Measurements from ENCODE around the gene POU6F2. TPM values are rescaled to one million over a fixed set of nuclear protein-coding genes. Genes with fewer than 3 reads are reported as not detected.

POU6F2 gene
- total and polyA plus RNA-seq, 2 donors from 2014 or later, result 0.47 TPM; not detected in 1

DNA sequence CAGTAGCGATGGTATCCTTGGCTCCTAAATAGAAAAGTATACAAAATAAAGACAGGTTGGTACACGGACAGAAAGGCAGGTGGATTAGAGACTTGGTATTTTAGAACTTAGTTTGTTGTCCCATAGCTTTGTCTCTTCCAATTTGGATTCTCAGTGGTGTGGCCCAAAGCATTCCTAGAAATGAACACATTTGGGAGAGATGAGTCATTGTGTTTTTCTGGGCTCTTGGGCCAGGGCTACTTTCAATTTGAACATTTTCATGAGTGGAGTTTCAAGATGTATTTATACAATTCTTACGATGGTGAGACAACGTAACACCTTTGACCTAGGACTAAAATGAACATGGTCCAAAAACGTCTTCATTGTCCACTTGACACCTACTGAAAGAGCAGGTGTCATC lies 363.4 kb downstream of the POU6F2 start:
- H3K4me3 ChIP-seq (ENCODE audit: low read length in 3 of 3), result no peak overlapping the region
- intact Hi-C loops (cut with DNase I), result no loop called here
- no peak for DNase-seq
- H3K9me3 ChIP-seq (ENCODE audit: control insufficient read depth in 2 of 3, insufficient read depth in 1 of 3, low read length in 3 of 3), result no peaks in the 10 kb centered on the region
- H3K4me1 ChIP-seq (ENCODE audit: control insufficient read depth in 2 of 3, insufficient read depth in 2 of 3, low read depth in 1 of 3, low read length in 3 of 3), result no peaks in the 10 kb centered on the region
- H3K36me3 ChIP-seq (ENCODE audit: control insufficient read depth in 2 of 3, insufficient read depth in 3 of 3, low read length in 3 of 3), result no peaks in the 10 kb centered on the region
- FAIRE-seq, result no peak
- no peak overlapping the region for H3K9ac ChIP-seq (ENCODE audit: low read length in 3 of 3)
- no peak overlapping the region for H3K27ac ChIP-seq (ENCODE audit: low read depth in 2 of 2, low read length in 2 of 2)
- no peaks in the 10 kb centered on the region for H3K27me3 ChIP-seq (ENCODE audit: control insufficient read depth, insufficient read depth, low read length)
- TF ChIP-seq, protein P1, sequence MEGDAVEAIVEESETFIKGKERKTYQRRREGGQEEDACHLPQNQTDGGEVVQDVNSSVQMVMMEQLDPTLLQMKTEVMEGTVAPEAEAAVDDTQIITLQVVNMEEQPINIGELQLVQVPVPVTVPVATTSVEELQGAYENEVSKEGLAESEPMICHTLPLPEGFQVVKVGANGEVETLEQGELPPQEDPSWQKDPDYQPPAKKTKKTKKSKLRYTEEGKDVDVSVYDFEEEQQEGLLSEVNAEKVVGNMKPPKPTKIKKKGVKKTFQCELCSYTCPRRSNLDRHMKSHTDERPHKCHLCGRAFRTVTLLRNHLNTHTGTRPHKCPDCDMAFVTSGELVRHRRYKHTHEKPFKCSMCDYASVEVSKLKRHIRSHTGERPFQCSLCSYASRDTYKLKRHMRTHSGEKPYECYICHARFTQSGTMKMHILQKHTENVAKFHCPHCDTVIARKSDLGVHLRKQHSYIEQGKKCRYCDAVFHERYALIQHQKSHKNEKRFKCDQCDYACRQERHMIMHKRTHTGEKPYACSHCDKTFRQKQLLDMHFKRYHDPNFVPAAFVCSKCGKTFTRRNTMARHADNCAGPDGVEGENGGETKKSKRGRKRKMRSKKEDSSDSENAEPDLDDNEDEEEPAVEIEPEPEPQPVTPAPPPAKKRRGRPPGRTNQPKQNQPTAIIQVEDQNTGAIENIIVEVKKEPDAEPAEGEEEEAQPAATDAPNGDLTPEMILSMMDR (IDR thresholded peaks at IDR 0.05; ENCODE audit: borderline replicate concordance, extremely low read depth, insufficient read depth), result no peak

DNA sequence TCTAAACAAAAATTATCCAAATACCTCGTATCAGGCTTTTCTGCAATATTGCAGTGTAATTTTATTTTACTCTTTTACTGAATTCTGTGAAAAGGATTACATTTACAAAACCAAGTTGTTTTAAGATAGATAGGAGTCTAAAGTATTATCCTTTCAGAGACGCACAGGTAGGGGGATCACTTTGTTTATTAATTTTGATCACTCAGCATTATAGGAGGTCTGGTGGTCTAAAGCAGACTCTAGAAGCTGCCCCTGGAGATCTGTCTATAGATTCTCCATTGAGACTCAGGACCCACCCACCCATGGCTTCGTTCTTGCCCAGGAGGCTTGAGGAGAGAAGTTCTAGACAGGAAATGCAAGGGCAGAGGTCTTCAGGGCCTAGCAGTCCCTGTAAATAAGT lies 365.1 kb downstream of the POU6F2 start:
- no peak overlapping the region for H3K27ac ChIP-seq (ENCODE audit: low read depth in 2 of 2, low read length in 2 of 2)
- DNase-seq, result no peak
- no peaks in the 10 kb centered on the region for H3K36me3 ChIP-seq (ENCODE audit: control insufficient read depth in 2 of 3, insufficient read depth in 3 of 3, low read length in 3 of 3)
- no peak for FAIRE-seq
- no peaks in the 10 kb centered on the region for H3K9me3 ChIP-seq (ENCODE audit: control insufficient read depth in 2 of 3, insufficient read depth in 1 of 3, low read length in 3 of 3)
- H3K4me3 ChIP-seq (ENCODE audit: low read length in 3 of 3), result no peak overlapping the region
- H3K27me3 ChIP-seq (ENCODE audit: control insufficient read depth, insufficient read depth, low read length), result no peaks in the 10 kb centered on the region
- H3K9ac ChIP-seq (ENCODE audit: low read length in 3 of 3), result no peak overlapping the region
- no peaks in the 10 kb centered on the region for H3K4me1 ChIP-seq (ENCODE audit: control insufficient read depth in 2 of 3, insufficient read depth in 2 of 3, low read depth in 1 of 3, low read length in 3 of 3)
- TF ChIP-seq, protein P1 (IDR thresholded peaks at IDR 0.05; ENCODE audit: borderline replicate concordance, extremely low read depth, insufficient read depth), result no peak
- intact Hi-C loops (cut with DNase I), result no loop called here

DNA sequence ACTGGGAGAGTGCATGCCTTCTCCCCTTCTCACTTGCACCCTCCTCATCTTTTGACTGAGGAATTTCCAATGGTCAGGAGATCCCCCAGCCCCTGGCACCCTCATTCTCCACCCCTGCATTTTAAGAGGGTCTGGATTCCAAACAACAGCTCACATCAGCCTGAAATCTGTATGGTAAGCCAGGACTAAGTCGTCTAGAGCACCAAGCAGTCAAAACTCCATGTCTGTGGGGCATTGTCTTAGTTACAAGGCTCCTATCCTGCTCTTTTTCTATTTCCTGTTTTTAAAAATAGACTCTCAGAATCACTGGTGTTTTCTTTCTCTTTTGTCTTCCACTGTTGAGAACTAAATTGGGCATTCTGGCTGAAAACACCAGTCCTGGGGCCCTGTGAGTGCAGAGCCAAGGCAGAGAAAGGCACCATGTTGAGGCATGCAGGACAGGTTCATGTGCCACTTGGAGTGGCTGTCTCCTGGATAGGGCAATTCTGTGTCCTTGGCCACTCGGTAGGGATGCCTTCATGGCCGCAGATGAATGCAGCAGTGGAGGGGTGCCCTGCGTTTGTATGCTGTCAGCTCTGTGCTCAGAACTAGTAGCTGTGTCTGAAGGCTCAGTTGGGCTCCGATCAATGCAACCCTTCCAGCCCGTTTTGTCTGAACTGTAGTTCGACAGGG lies 371.9 kb downstream of the POU6F2 start:
- FAIRE-seq, result no peak
- H3K4me3 ChIP-seq (ENCODE audit: low read length in 3 of 3), result no peak overlapping the region
- no peak overlapping the region for H3K27ac ChIP-seq (ENCODE audit: low read depth in 2 of 2, low read length in 2 of 2)
- intact Hi-C loops (cut with DNase I), result no loop called here
- H3K9ac ChIP-seq (ENCODE audit: low read length in 3 of 3), result no peak overlapping the region
- no peaks in the 10 kb centered on the region for H3K27me3 ChIP-seq (ENCODE audit: control insufficient read depth, insufficient read depth, low read length)
- H3K9me3 ChIP-seq (ENCODE audit: control insufficient read depth in 2 of 3, insufficient read depth in 1 of 3, low read length in 3 of 3), result no peaks in the 10 kb centered on the region
- TF ChIP-seq, protein P1 (IDR thresholded peaks at IDR 0.05; ENCODE audit: borderline replicate concordance, extremely low read depth, insufficient read depth), result no peak
- no peak for DNase-seq
- peaks cover 0 to 3% (median 0%) of the 10 kb centered on the region in 3 donors for H3K4me1 ChIP-seq (ENCODE audit: control insufficient read depth in 2 of 3, insufficient read depth in 2 of 3, low read depth in 1 of 3, low read length in 3 of 3)
- no peaks in the 10 kb centered on the region for H3K36me3 ChIP-seq (ENCODE audit: control insufficient read depth in 2 of 3, insufficient read depth in 3 of 3, low read length in 3 of 3)

All from kidney (tissue), 14 donors.